ENCODE results near the gene ZFR2. TPM values are rescaled to one million over a fixed set of nuclear protein-coding genes. Genes with fewer than 3 reads are reported as not detected.

Gene ZFR2
- polyA plus RNA-seq, 1 of the 3 experiments (the other 2 are of a cell fraction) = 0.44 TPM

DNA sequence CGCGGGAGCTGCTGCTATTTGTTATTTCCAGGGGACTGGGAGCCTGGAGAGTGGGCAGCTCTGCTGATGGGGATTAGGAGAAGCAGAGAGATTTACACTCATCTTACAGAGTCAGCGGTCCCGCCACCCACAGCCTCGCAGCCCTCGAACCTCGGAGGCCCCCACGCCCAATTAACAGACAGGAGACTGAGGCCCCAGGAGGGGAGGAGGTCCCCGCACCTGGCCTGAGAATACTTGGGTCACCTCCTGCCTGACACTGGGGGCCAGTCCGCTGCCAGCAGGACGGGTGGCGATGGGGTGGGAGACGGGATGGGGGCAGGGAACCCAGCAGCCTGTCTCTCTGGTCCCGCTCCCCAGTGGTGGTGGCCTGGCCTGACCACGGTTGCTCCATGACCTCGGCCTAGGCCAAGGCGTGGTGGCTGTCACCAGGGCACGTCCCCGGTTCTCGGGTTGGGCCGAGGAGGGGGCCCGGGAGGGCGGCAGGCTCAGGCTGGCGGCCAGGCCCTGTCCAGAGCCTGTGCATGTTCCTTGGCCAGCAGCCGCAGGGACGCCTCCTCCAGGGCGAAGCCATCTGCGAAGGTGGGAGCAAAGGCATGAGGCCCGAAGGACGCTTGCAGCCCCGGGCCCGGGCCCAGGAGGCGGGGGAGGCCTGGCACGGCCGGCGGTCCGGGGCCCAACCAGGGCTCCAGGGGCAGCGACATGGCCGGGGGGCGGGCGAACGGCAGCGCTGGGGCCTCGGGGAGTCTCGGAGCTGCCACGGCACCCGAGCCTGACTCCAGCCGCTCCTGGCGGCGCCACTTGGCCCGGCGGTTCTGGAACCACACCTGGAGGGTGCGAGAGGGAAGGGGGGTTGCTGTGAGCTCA lies 98.5 kb downstream of the ZFR2 start:
- H3K36me3 ChIP-seq (replicated peaks in 1 of 2; ENCODE audit: control insufficient read depth in 1 of 2, insufficient read depth in 2 of 2, low read length in 1 of 2) = peaks cover 0 to 14% of the 10 kb centered on the region in 2 experiments
- H3K4me2 ChIP-seq = no peak overlapping the region
- DNase-seq = peak; percentile 45
- 0 out of 2 replicates have a peak, but pooled peaks cover under 1% of the 10 kb centered on the region for H3K79me2 ChIP-seq (ENCODE audit: insufficient read depth)
- no peak for TF ChIP-seq SIN3A (IDR thresholded peaks at IDR 0.05; ENCODE audit: borderline replicate concordance, low read depth, low read length)
- TF ChIP-seq, protein P1, sequence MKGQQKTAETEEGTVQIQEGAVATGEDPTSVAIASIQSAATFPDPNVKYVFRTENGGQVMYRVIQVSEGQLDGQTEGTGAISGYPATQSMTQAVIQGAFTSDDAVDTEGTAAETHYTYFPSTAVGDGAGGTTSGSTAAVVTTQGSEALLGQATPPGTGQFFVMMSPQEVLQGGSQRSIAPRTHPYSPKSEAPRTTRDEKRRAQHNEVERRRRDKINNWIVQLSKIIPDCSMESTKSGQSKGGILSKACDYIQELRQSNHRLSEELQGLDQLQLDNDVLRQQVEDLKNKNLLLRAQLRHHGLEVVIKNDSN (IDR thresholded peaks at IDR 0.05; ENCODE audit: borderline replicate concordance, low read depth) = no peak
- TF ChIP-seq YY1 (IDR thresholded peaks at IDR 0.05; ENCODE audit: low read depth) = no peak
- TF ChIP-seq RCOR1 (IDR thresholded peaks at IDR 0.05; ENCODE audit: low read length) = no peak
- no peak for TF ChIP-seq TAF1 (IDR thresholded peaks at IDR 0.05; ENCODE audit: borderline replicate concordance, low read depth, low read length)
- TF ChIP-seq GABPA (IDR thresholded peaks at IDR 0.05; ENCODE audit: low read depth) = no peak
- no peak for TF ChIP-seq NRF1 (IDR thresholded peaks at IDR 0.05; ENCODE audit: low read depth, low read length)
- no peak for TF ChIP-seq ELF1 (IDR thresholded peaks at IDR 0.05)
- TF ChIP-seq TEAD4 (IDR thresholded peaks at IDR 0.05; ENCODE audit: borderline replicate concordance, insufficient read depth) = no peak
- H3K9ac ChIP-seq = no peak overlapping the region
- no peak overlapping the region for H3K4me3 ChIP-seq (ENCODE audit: low read depth in 2 of 2, low read length in 1 of 2)
- H3K27me3 ChIP-seq (ENCODE audit: insufficient read depth) = no peaks in the 10 kb centered on the region
- H3K9me3 ChIP-seq = no peaks in the 10 kb centered on the region
- H3F3A ChIP-seq (replicated peaks; ENCODE audit: insufficient read depth) = no peaks in the 10 kb centered on the region
- no peaks in the 10 kb centered on the region for H3K4me1 ChIP-seq (ENCODE audit: control insufficient read depth in 1 of 2, insufficient read depth in 2 of 2, low read depth in 1 of 2, low read length in 1 of 2)
- H3K9me2 ChIP-seq = no peaks in the 10 kb centered on the region
- CTCF ChIA-PET = interaction anchor here (0.9 to 1.2 kb wide), 2 partner anchors 8 to 51 kb away, joined by 3 to 4 read pairs; no protein-coding TSS in a partner anchor
- POLR2A ChIA-PET = interaction anchor here (0.8 kb wide), 1 partner anchor 201 kb away, joined by 3 read pairs; the partner anchor contains the start of gene DAPK3
- no peak overlapping the region for H2AFZ ChIP-seq (ENCODE audit: low read depth)
- H4K20me1 ChIP-seq (ENCODE audit: insufficient read depth) = no peaks in the 10 kb centered on the region
- 84% methylated on average over 23 of the region's 53 CpGs for WGBS (ENCODE audit: low lambda C conversion rate)
- no peak overlapping the region for H3K27ac ChIP-seq (ENCODE audit: low read depth in 2 of 2, low read length in 1 of 2)

DNA sequence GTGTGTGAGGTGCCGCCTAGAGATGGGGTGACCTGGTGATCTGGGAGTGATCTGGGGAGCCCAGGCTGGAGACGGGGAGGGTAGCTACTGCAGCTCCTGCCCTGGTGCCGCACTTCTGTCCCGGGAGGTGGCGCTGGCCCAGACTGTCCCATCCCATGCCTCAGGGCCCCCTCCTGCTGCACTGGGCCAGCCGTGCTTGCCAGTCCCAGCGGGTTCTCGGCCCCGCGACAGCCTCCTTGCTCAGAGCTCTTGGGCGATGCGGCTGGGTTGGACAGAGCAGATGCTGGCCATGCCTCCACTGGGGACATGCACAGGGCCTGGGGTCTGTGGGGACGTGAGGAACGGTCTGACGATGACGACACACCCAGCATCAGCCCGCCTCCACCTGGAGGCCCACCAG lies 99.3 kb downstream of the ZFR2 start:
- no peaks in the 10 kb centered on the region for H3K9me2 ChIP-seq
- CTCF ChIA-PET = interaction anchor here (0.9 kb wide), 1 partner anchor 9 kb away, joined by 3 read pairs; no protein-coding TSS in a partner anchor

More for the DNA sequence above, 99.3 kb downstream of the ZFR2 start:
- H3K27me3 ChIP-seq (ENCODE audit: insufficient read depth) = no peaks in the 10 kb centered on the region
- DNase-seq = peak; percentile 33
- no peak overlapping the region for H3K9ac ChIP-seq
- H2AFZ ChIP-seq (ENCODE audit: low read depth) = no peak overlapping the region
- H3K4me2 ChIP-seq = no peak overlapping the region
- no peaks in the 10 kb centered on the region for H4K20me1 ChIP-seq (ENCODE audit: insufficient read depth)
- H3F3A ChIP-seq (replicated peaks; ENCODE audit: insufficient read depth) = no peaks in the 10 kb centered on the region
- no peak overlapping the region for H3K27ac ChIP-seq (ENCODE audit: low read depth in 2 of 2, low read length in 1 of 2)
- H3K9me3 ChIP-seq = no peaks in the 10 kb centered on the region
- WGBS (ENCODE audit: low lambda C conversion rate) = no CpG with 5 or more reads among the region's 17 CpGs
- no peaks in the 10 kb centered on the region for H3K4me1 ChIP-seq (ENCODE audit: control insufficient read depth in 1 of 2, insufficient read depth in 2 of 2, low read depth in 1 of 2, low read length in 1 of 2)
- TF ChIP-seq, protein P1 (IDR thresholded peaks at IDR 0.05; ENCODE audit: borderline replicate concordance, low read depth) = no peak
- no peak for TF ChIP-seq SIN3A (IDR thresholded peaks at IDR 0.05; ENCODE audit: borderline replicate concordance, low read depth, low read length)
- TF ChIP-seq, protein P2, sequence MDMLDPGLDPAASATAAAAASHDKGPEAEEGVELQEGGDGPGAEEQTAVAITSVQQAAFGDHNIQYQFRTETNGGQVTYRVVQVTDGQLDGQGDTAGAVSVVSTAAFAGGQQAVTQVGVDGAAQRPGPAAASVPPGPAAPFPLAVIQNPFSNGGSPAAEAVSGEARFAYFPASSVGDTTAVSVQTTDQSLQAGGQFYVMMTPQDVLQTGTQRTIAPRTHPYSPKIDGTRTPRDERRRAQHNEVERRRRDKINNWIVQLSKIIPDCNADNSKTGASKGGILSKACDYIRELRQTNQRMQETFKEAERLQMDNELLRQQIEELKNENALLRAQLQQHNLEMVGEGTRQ (IDR thresholded peaks at IDR 0.05; ENCODE audit: borderline replicate concordance, low read depth, low read length) = no peak
- TF ChIP-seq, protein P3, sequence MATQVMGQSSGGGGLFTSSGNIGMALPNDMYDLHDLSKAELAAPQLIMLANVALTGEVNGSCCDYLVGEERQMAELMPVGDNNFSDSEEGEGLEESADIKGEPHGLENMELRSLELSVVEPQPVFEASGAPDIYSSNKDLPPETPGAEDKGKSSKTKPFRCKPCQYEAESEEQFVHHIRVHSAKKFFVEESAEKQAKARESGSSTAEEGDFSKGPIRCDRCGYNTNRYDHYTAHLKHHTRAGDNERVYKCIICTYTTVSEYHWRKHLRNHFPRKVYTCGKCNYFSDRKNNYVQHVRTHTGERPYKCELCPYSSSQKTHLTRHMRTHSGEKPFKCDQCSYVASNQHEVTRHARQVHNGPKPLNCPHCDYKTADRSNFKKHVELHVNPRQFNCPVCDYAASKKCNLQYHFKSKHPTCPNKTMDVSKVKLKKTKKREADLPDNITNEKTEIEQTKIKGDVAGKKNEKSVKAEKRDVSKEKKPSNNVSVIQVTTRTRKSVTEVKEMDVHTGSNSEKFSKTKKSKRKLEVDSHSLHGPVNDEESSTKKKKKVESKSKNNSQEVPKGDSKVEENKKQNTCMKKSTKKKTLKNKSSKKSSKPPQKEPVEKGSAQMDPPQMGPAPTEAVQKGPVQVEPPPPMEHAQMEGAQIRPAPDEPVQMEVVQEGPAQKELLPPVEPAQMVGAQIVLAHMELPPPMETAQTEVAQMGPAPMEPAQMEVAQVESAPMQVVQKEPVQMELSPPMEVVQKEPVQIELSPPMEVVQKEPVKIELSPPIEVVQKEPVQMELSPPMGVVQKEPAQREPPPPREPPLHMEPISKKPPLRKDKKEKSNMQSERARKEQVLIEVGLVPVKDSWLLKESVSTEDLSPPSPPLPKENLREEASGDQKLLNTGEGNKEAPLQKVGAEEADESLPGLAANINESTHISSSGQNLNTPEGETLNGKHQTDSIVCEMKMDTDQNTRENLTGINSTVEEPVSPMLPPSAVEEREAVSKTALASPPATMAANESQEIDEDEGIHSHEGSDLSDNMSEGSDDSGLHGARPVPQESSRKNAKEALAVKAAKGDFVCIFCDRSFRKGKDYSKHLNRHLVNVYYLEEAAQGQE (IDR thresholded peaks at IDR 0.05; ENCODE audit: low read depth, low read length) = no peak
- no peak for TF ChIP-seq FOXM1 (IDR thresholded peaks at IDR 0.05; ENCODE audit: low read depth)
- TF ChIP-seq FOSL2 (IDR thresholded peaks at IDR 0.05; ENCODE audit: borderline replicate concordance, low read depth) = no peak
- no peak for TF ChIP-seq ELF1 (IDR thresholded peaks at IDR 0.05)
- no peak for TF ChIP-seq MEF2A (IDR thresholded peaks at IDR 0.05; ENCODE audit: borderline replicate concordance, low read depth)
- H3K4me3 ChIP-seq (ENCODE audit: low read depth in 2 of 2, low read length in 1 of 2) = no peak overlapping the region
- POLR2A ChIA-PET = no interaction called here
- 0 out of 2 replicates have a peak, but pooled peaks cover 3% of the 10 kb centered on the region for H3K79me2 ChIP-seq (ENCODE audit: insufficient read depth)
- H3K36me3 ChIP-seq (replicated peaks in 1 of 2; ENCODE audit: control insufficient read depth in 1 of 2, insufficient read depth in 2 of 2, low read length in 1 of 2) = peaks cover 0 to 16% of the 10 kb centered on the region in 2 experiments
